ENCODE results near the gene VIP. TPM values are rescaled to one million over a fixed set of nuclear protein-coding genes. Genes with fewer than 3 reads are reported as not detected.

VIP gene
- total and polyA plus RNA-seq, 2 of the 13 experiments (the other 11 are each of a cell fraction or from before 2014, with no cell fraction given): not detected

- TF ChIP-seq ARID5B (CRISPR knock-in tag; IDR thresholded peaks at IDR 0.05) (peak; percentile 36; the same call in 1 of the 2 replicates), SKIL (CRISPR knock-in tag; IDR thresholded peaks at IDR 0.05; ENCODE audit: borderline replicate concordance) (no peak), SAP130 (CRISPR knock-in tag; IDR thresholded peaks at IDR 0.05; ENCODE audit: low read depth) (peak; percentile 30; the same call in 1 of the 2 replicates), MAF1 (CRISPR knock-in tag; IDR thresholded peaks at IDR 0.05; ENCODE audit: borderline replicate concordance) (no peak), ARNT2 (CRISPR knock-in tag; IDR thresholded peaks at IDR 0.05; ENCODE audit: low read depth) (no peak), ZBTB44 (CRISPR knock-in tag; IDR thresholded peaks at IDR 0.05) (no peak), ZBTB40 (IDR thresholded peaks at IDR 0.05) (no peak), ZBTB40 (CRISPR knock-in tag; IDR thresholded peaks at IDR 0.05) (no peak), DZIP1 (CRISPR knock-in tag; IDR thresholded peaks at IDR 0.05) (no peak)
Observed at GRCh38 chr6:152746172-152746553, 4.4 kb upstream of the VIP start (continued).
